Measurements from ENCODE around the gene TMEM51.

Gene TMEM51

GRCh38 chr1:15124362-15125100 lies 29.0 kb upstream of the TMEM51 start:
- FAIRE-seq, result no peak
- no peak for DNase-seq (ENCODE audit: insufficient read length, low spot score)
- TF ChIP-seq CTCF (IDR thresholded peaks at IDR 0.05; ENCODE audit: insufficient read depth, missing control alignments), result no peak

DNA sequence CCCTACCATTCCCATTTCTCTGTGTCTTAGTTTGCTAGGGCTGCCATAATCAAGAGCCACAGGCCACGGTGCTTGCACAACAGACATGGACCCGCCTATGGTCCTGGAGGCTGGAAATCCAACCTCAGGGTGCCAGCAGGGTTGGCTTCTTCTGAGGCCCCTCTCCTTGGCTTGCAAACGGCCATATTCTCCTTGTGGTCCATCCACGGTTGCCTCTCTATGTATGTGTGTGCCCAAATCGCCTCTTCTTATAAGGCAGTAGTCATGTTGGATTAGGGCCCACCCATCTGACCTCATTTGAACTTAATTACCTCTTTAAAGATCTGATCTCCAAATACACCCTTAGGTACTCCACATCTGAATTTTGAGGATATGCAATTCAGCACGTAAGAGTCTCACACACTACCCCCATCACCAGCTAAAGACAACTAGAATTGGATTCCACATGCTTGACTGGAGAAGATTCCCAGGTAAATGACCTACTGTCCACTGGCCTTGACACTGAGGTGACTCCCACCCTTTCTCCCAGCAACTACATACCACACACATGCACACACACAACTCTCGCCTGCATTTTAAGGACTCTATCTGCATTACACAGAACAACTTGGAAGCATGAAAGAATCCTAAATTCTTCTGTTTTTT lies 28.3 kb upstream of the TMEM51 start:
- no peak for DNase-seq (ENCODE audit: insufficient read length, low spot score)
- no peak for TF ChIP-seq CTCF (IDR thresholded peaks at IDR 0.05; ENCODE audit: insufficient read depth, missing control alignments)
- no peak for FAIRE-seq

DNA sequence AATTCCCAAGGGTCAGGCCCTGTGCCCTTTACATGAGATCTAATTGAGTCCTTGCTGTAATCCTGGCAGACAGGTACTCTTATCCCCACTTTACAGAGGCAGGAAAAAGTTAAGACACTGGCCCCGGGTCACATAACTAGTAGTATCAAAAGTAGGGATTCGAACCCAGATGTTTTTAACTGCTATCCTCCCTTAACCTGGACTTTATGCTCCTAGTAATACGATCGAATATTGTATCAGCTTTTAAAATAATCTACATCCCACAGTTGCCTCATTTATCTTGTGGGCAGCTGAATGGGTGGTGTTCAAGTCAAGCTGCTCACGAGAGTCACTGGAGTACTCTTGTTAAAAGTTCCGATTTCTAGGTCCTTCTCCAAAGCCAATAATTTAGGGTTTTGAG lies 25.5 kb upstream of the TMEM51 start:
- no peak for TF ChIP-seq CTCF (IDR thresholded peaks at IDR 0.05; ENCODE audit: insufficient read depth, missing control alignments)
- FAIRE-seq (no peak), DNase-seq (ENCODE audit: insufficient read length, low spot score) (no peak)

- DNase-seq (ENCODE audit: insufficient read length, low spot score) (peak; percentile 43), FAIRE-seq (no peak)
- TF ChIP-seq CTCF (IDR thresholded peaks at IDR 0.05; ENCODE audit: insufficient read depth, missing control alignments), result peak; percentile 91
Observed at GRCh38 chr1:15128520-15129313, 24.8 kb upstream of the TMEM51 start.

DNA sequence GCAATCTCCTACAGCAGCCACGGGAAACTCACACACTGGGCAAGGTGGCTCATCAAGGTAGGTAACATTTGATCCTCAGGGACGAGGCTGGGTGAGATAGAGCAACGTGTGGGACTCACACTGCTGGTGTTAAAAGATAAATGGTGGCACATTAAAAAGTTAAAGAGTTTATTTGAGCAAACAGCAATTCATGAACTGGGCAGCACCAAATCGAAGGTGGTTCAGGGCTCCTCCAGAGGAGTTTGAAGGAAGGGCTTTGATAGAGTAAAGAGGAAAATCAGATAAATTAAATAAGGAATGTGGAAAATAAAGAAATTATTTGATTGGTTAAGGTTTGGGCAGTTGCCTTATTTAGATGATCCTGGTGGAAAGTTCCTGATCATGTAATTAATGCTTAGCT lies 23.6 kb upstream of the TMEM51 start:
- no peak for TF ChIP-seq CTCF (IDR thresholded peaks at IDR 0.05; ENCODE audit: insufficient read depth, missing control alignments)
- DNase-seq (ENCODE audit: insufficient read length, low spot score) (no peak), FAIRE-seq (no peak)

GRCh38 chr1:15130607-15131006 lies 22.9 kb upstream of the TMEM51 start:
- DNase-seq (ENCODE audit: insufficient read length, low spot score) (no peak), FAIRE-seq (no peak)
- TF ChIP-seq CTCF (IDR thresholded peaks at IDR 0.05; ENCODE audit: insufficient read depth, missing control alignments), result no peak
